ENCODE results near the gene BANF2. TPM values are rescaled to one million over a fixed set of nuclear protein-coding genes. Genes with fewer than 3 reads are reported as not detected.
A peak's percentile ranks its signal among the peaks of the same experiment; 100 is the strongest.

BANF2 gene
- total RNA-seq, 1 experiment from 2014 or later, result not detected

DNA sequence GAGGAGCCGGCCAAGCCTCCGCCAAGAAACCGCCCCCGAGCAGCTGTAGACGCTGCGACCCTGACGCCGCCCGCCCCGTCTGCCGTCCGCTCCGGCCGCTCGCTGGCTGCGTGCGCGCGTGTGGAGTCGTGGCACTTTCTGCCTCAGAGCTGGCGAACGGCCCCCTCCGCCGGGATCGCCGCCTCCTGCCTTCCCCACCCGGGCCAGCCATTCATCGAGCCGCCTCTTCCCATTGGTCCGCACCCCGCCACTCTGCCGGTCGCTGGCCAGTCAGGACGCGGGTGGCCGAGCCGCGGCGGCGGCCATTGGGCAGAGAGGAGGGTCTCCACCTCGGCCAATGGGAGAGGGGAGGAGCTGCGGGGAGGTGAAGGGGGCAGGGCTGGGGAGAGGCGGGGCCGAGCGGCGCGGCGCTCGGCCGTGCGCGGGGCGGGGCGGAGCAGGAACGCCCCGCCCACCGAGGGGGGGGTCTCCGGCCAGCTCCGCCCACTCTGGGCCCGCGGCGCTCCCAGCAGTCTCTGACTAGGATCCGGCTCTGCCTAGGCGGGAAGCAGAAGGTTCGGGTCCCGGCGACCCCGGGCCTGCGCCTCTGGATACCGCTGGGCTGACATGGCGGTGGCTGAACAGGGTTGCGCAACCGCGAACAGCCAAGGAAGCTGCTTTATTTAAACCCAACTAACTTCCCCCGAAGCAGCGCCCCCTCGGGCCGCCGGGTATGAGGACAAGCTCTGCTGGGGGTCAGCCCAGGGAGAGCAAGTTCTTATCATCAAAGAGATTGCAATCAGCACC is 17.5 kb upstream of the BANF2 start, which contains the start of gene RRBP1:
RRBP1 (minus strand) TSS at position 140 of the 786 bp plus-strand sequence. CDS start 21,735 bp downstream, outside the sequence.
- no TSS peak for BruUV-seq (replicated peaks)

DNA sequence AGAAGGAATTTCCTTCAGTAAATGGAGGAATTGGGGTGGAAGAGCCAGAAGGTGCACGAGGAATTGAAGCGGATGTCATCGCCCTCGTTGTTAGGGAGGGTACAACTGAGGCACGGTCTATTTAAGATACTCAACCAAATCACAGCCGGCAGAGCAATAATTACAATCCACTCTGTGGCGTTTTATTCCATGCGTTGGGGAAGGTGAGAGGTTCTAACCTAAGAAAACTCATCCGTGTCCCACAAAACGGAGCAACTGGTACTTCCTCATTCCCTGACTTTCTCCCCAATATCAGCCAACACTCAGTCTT is 16.9 kb upstream of the BANF2 start:
- intact Hi-C loops (cut with micrococcal nuclease; ENCODE audit: unreplicated experiment), result loop anchor here (10.0 kb wide), 2 partner anchors 148 to 212 kb away; partner anchors contain the start of gene BFSP1
- no TSS peak for BruUV-seq (replicated peaks)
- Histone ChIP-seq H3K27me3 (replicated peaks; ENCODE audit: insufficient read depth, low read depth, low read length, poor library complexity) (peaks cover 18% of the 10 kb centered on the region), H3K4me3 (ENCODE audit: low read depth, low read length, poor library complexity, severe bottlenecking) (peak overlapping the region; percentile 66), H3K36me3 (ENCODE audit: insufficient read depth, low read length, poor library complexity, severe bottlenecking) (peaks cover 14% of the 10 kb centered on the region), H3K4me1 (ENCODE audit: insufficient read depth, low read length, poor library complexity, severe bottlenecking) (peaks cover 16% of the 10 kb centered on the region), H3K9me3 (ENCODE audit: low read depth, low read length, poor library complexity, severe bottlenecking) (no peaks in the 10 kb centered on the region), H3K27ac (ENCODE audit: low read depth, low read length, poor library complexity, severe bottlenecking) (peak overlapping the region; percentile 62)
- TF ChIP-seq, protein P1, sequence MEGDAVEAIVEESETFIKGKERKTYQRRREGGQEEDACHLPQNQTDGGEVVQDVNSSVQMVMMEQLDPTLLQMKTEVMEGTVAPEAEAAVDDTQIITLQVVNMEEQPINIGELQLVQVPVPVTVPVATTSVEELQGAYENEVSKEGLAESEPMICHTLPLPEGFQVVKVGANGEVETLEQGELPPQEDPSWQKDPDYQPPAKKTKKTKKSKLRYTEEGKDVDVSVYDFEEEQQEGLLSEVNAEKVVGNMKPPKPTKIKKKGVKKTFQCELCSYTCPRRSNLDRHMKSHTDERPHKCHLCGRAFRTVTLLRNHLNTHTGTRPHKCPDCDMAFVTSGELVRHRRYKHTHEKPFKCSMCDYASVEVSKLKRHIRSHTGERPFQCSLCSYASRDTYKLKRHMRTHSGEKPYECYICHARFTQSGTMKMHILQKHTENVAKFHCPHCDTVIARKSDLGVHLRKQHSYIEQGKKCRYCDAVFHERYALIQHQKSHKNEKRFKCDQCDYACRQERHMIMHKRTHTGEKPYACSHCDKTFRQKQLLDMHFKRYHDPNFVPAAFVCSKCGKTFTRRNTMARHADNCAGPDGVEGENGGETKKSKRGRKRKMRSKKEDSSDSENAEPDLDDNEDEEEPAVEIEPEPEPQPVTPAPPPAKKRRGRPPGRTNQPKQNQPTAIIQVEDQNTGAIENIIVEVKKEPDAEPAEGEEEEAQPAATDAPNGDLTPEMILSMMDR (conservative IDR thresholded peaks at IDR 0.05; ENCODE audit: low read depth, low read length), result no peak
- no peak for TF ChIP-seq EZH2 (IDR thresholded peaks at IDR 0.05; ENCODE audit: borderline replicate concordance, low read depth, low read length, poor library complexity, severe bottlenecking)
- CTCF ChIA-PET, result interaction anchor here (0.7 to 1.2 kb wide), 6 partner anchors 8 to 881 kb away, joined by 3 to 9 read pairs (median 3); no protein-coding TSS in a partner anchor
- no peak for DNase-seq (ENCODE audit: low spot score)
- POLR2A ChIA-PET (ENCODE audit: low non-redundant PET), result interaction anchor here (0.6 kb wide), 1 partner anchor 21 kb away, joined by 3 read pairs; no protein-coding TSS in a partner anchor

More for the DNA sequence above, 17.5 kb upstream of the BANF2 start, which contains the start of gene RRBP1:
- intact Hi-C loops (cut with micrococcal nuclease; ENCODE audit: unreplicated experiment), result loop anchor here (10.0 kb wide), 2 partner anchors 147 to 213 kb away; partner anchors contain the start of gene BFSP1
- Histone ChIP-seq H3K36me3 (ENCODE audit: insufficient read depth, low read length, poor library complexity, severe bottlenecking) (peaks cover 14% of the 10 kb centered on the region), H3K4me1 (ENCODE audit: insufficient read depth, low read length, poor library complexity, severe bottlenecking) (peaks cover 16% of the 10 kb centered on the region), H3K27ac (ENCODE audit: low read depth, low read length, poor library complexity, severe bottlenecking) (peak within 1 kb of the TSS; percentile 70), H3K4me3 (ENCODE audit: low read depth, low read length, poor library complexity, severe bottlenecking) (peak within 1 kb of the TSS; percentile 66), H3K9me3 (ENCODE audit: low read depth, low read length, poor library complexity, severe bottlenecking) (no peaks in the 10 kb centered on the region), H3K27me3 (replicated peaks; ENCODE audit: insufficient read depth, low read depth, low read length, poor library complexity) (peaks cover 15% of the 10 kb centered on the region)
- peak; percentile 99 for DNase-seq (ENCODE audit: low spot score)
- TF ChIP-seq, protein P1 (conservative IDR thresholded peaks at IDR 0.05; ENCODE audit: low read depth, low read length), result peak; percentile 90
- no peak for TF ChIP-seq EZH2 (IDR thresholded peaks at IDR 0.05; ENCODE audit: borderline replicate concordance, low read depth, low read length, poor library complexity, severe bottlenecking)
- ChIA-PET CTCF (interaction anchor here (0.6 to 1.2 kb wide), 9 partner anchors 9 to 880 kb away, joined by 3 to 9 read pairs (median 4); no protein-coding TSS in a partner anchor), POLR2A (ENCODE audit: low non-redundant PET) (interaction anchor here (0.6 kb wide), 2 partner anchors 20 to 176 kb away, joined by 3 read pairs; no protein-coding TSS in a partner anchor)

DNA sequence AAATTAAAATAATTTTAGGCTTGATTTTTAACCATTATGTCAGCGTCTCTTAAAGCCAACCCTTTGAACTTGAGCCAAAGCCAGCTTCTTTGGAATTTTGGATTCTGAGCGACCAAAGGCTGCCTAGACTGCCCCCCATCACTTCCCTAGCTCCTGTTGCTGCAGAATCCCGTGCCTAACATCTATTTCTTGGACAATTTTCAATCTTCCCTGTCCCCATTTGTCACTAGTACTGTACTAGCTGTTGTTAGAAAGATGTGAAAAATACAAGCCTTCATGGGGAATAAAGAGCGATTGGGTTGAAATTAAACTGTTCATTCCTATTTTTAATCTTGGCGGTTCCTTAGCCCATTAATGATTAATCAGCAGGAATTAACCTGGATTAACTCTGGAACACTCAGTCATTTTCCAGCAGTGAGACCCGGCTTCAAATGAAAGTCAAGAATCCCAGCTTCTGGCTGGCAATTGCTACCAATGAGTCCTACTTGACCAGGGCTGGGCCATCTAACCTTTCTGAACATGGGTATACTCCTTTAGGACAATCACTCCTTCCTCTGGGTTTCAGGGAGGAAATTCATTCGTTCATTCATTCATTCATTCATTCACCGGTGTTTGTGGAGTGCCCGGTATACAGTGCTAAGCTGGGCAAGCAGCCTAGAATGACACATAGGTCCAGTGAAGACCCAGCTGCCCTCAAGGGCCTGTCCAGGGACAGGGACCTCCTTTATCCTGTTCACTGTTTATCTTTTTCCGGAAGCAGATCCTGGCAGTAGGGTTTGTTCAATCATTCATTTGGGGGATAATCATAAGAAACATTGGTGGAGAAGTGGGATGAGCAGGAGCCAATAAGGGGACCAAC is 16.3 kb upstream of the BANF2 start:
- Histone ChIP-seq H3K27me3 (replicated peaks; ENCODE audit: insufficient read depth, low read depth, low read length, poor library complexity) (peaks cover 19% of the 10 kb centered on the region), H3K4me3 (ENCODE audit: low read depth, low read length, poor library complexity, severe bottlenecking) (no peak overlapping the region), H3K27ac (ENCODE audit: low read depth, low read length, poor library complexity, severe bottlenecking) (no peak overlapping the region), H3K9me3 (ENCODE audit: low read depth, low read length, poor library complexity, severe bottlenecking) (no peaks in the 10 kb centered on the region), H3K4me1 (ENCODE audit: insufficient read depth, low read length, poor library complexity, severe bottlenecking) (peaks cover 16% of the 10 kb centered on the region), H3K36me3 (ENCODE audit: insufficient read depth, low read length, poor library complexity, severe bottlenecking) (peaks cover 8% of the 10 kb centered on the region)
- ChIA-PET POLR2A (ENCODE audit: low non-redundant PET) (no interaction called here), CTCF (interaction anchor here (1.1 to 1.2 kb wide), 3 partner anchors 8 to 18 kb away, joined by 3 to 9 read pairs (median 3); no protein-coding TSS in a partner anchor)
- no peak for DNase-seq (ENCODE audit: low spot score)
- intact Hi-C loops (cut with micrococcal nuclease; ENCODE audit: unreplicated experiment), result loop anchor here (10.0 kb wide), 2 partner anchors 149 to 211 kb away; partner anchors contain the start of gene BFSP1
- TF ChIP-seq, protein P1 (conservative IDR thresholded peaks at IDR 0.05; ENCODE audit: low read depth, low read length), result no peak
- TF ChIP-seq EZH2 (IDR thresholded peaks at IDR 0.05; ENCODE audit: borderline replicate concordance, low read depth, low read length, poor library complexity, severe bottlenecking), result no peak
- no TSS peak for BruUV-seq (replicated peaks)
